ENCODE measurements around the gene DGKZ.
A peak's percentile ranks its signal among the peaks of the same experiment; 100 is the strongest.
"Not testable (repeated sequence)": the region's sequence is repeated elsewhere in the genome, so short reads cannot be mapped to it uniquely, and the experiment has no call there.

The DGKZ gene

DNA sequence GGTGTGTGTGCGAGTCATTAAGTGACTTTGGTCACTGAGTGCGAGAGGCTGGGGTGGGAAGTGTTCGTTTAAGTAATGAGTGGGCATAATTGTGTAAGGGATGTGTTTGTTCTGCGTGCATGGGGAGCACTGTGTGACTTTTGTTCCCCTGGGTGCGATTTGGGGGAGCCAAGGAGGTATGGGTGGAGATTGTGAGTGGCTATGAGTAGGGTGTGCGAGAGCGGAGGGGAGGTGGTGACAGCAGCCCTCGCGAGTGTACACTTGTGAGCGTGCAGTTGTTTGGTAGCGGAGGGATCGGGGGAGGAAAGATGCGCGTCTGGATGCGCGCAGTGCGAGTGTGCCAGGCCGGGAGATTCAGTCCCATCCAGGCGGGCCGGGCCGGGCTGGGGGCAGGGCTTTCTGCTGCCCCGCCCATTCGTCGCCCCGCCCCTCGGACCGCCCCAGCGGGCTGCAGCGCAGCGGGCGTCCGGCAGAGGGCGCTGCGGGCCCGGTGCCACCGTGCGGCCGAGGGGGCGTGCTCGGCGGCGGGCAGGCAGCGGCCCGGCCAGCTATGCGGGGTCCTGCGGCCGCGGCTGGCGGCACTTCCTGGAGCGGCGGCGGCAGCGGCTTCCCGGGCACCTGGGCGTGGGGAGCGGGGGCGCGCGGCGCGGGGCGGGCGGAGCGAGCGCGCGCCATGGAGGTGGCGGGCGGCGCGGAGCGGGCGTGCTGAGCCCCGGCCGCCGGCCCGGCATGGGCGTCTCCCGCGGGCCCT is at the start of gene DGKZ:
DGKZ (plus strand) TSS at position 578 of the 751 bp plus-strand sequence. CDS start 197 bp downstream, outside the sequence.
- TF ChIP-seq POLR2A (IDR thresholded peaks at IDR 0.05; ENCODE audit: low read length) = no peak
- no peak for TF ChIP-seq GATA1 (IDR thresholded peaks at IDR 0.05; ENCODE audit: low read depth, low read length)
- DNase-seq = peak; percentile 92 to 97

DNA sequence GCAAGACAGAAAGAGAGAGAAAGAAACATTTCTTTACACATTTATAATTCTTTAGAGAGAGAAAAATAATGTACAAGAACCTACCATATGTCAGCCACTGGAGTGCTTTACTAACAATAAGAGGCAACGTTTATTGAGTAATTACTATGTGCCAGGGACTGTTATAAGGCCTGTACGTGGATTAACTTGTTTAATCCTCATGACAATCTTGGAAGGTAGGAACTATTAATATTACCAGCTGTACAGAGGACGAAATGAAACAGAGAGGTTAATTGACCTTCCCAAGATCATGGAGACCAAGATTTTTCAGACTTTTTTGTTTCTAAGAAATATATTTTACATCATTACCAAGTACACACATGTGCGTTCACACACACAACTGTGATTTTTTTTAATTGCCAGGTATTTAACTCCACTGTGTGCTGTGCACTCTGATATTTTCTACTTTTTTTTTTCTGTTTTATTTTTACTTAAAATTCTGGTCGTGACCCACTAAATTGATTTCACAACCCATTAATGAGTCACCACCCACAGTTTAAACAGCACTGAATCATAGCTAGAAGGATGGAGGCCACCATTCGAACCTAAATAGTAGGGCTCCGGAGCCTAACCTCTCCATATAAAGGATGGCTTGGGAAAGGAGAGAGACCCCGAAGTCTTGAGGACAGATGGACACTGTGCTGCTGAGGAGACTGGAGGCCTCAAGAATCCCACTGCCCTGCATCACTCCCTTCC is 48.4 kb upstream of the DGKZ start:
- DNase-seq = peak in 1 of 2 experiments; percentile 21

DNA sequence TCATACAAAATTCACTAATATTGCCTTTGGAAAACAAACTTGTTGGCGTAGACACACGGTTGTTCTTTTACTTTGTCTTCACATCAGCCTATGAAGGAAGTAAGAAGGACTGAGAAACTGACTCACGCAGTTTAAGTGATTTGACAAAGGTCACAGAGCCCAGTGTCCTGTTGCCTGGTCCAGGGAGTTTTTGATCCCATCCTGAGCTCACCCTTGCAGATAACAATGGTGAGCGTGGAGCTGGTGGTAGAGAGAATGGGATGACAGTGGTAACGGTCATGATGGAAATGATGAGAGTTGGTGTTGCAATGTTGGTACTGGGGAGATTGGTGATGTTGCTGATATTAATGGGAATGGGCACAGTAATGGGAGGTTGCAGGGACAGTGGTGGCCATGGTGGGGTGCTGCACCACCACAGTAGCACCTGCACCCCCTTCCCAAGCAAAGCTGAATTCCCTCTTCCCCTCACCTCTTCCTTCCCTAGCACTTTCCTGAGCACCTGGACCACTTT is 47.8 kb upstream of the DGKZ start:
- no peak for TF ChIP-seq POLR2A (IDR thresholded peaks at IDR 0.05; ENCODE audit: low read length)
- no peak for DNase-seq

More for the DNA sequence above, 48.4 kb upstream of the DGKZ start:
- no peak for TF ChIP-seq GATA1 (IDR thresholded peaks at IDR 0.05; ENCODE audit: low read depth, low read length)
- no peak for TF ChIP-seq POLR2A (IDR thresholded peaks at IDR 0.05; ENCODE audit: low read length)

DNA sequence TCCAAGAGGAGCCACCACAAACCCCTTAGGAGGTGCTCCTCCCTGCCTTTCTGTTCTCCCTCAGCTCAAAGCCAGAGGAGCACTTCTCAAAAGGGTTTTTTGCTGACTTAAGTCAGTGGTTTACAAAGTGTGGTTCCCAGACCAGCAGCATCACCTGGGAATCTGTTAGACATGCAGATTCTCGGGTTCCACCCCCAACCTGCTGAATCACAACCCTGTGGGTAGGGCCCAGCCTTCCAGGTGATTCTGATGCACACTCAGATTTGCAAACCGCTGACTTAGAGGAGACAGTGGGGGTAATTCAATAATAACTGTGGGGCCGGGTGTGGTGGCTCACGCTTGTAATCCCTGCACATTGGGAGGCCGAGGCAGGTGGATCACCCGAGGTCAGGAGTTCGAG is 47.0 kb upstream of the DGKZ start:
- DNase-seq = no peak
- TF ChIP-seq POLR2A (IDR thresholded peaks at IDR 0.05; ENCODE audit: low read length) = no peak
- no peak for TF ChIP-seq GATA1 (IDR thresholded peaks at IDR 0.05; ENCODE audit: low read depth, low read length)

- no peak for TF ChIP-seq POLR2A (IDR thresholded peaks at IDR 0.05; ENCODE audit: low read length)
- no peak for DNase-seq
Measured at GRCh38 chr11:46302866-46303265, 44.4 kb upstream of the DGKZ start.

- not testable (repeated sequence) for DNase-seq
Measured at GRCh38 chr11:46304036-46304435, 43.2 kb upstream of the DGKZ start.

GRCh38 chr11:46304605-46305179 is 42.6 kb upstream of the DGKZ start:
- no peak for DNase-seq
- TF ChIP-seq POLR2A (IDR thresholded peaks at IDR 0.05; ENCODE audit: low read length) (no peak), GATA1 (IDR thresholded peaks at IDR 0.05; ENCODE audit: low read depth, low read length) (no peak)

- peak; percentile 20 to 48 for DNase-seq
- no peak for TF ChIP-seq POLR2A (IDR thresholded peaks at IDR 0.05; ENCODE audit: low read length)
- no peak for TF ChIP-seq GATA1 (IDR thresholded peaks at IDR 0.05; ENCODE audit: low read depth, low read length)
Measured at GRCh38 chr11:46305295-46305694, 42.0 kb upstream of the DGKZ start.

DNA sequence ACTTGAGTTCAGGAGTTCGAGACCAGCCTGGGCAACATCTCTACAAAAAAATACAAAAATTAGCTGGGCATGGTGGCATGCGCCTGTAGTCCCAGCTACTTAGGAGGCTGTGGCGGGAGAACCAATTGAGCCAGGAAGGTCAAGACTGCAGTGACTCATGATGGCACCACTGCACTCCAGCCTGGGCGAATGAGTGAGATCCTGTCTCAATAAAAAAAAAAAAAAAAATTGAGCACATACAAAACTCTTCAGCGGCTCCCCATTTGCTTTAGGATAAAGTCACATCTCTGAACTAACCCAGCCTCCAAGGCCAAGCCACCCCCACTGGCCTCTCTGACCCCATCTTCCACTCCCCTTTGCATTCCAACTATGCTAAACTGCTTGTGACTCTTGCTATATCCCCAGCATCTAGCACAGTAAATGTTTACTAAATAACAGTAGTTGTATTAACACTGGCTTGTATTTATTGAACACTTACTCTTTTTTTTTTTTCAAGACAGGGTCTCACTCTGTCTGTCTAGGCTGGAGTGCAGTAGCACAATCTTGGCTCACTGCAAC is 40.9 kb upstream of the DGKZ start:
- no peak for DNase-seq
- no peak for TF ChIP-seq GATA1 (IDR thresholded peaks at IDR 0.05; ENCODE audit: low read depth, low read length)
- TF ChIP-seq POLR2A (IDR thresholded peaks at IDR 0.05; ENCODE audit: low read length) = no peak

DNA sequence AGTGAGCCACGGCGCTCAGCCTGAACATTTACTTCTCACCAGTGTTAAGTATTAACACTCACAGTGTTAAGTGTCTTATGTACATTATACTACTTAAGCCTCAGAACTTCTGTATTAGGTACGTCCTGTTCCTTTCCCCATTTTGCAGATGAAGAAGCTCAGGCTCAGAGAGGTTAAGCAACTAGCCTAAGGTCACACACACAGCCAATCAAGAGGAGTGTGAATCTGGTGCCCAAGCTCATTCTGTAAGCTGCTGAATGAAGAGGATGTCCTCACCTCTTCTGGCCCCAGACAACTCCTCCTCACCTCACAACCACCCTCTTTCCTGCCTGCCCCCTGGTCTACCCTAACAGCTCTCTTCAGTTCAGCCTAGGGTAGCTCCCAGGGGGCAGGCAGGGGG is 39.9 kb upstream of the DGKZ start:
- DNase-seq = no peak
- no peak for TF ChIP-seq POLR2A (IDR thresholded peaks at IDR 0.05; ENCODE audit: low read length)
- no peak for TF ChIP-seq GATA1 (IDR thresholded peaks at IDR 0.05; ENCODE audit: low read depth, low read length)

- no peak for DNase-seq
- TF ChIP-seq POLR2A (IDR thresholded peaks at IDR 0.05; ENCODE audit: low read length) = no peak
- TF ChIP-seq GATA1 (IDR thresholded peaks at IDR 0.05; ENCODE audit: low read depth, low read length) = no peak
Measured at GRCh38 chr11:46307785-46308341, 39.4 kb upstream of the DGKZ start.

- DNase-seq = peak; percentile 78 to 89
Measured at GRCh38 chr11:46308631-46309419, 38.4 kb upstream of the DGKZ start.

DNA sequence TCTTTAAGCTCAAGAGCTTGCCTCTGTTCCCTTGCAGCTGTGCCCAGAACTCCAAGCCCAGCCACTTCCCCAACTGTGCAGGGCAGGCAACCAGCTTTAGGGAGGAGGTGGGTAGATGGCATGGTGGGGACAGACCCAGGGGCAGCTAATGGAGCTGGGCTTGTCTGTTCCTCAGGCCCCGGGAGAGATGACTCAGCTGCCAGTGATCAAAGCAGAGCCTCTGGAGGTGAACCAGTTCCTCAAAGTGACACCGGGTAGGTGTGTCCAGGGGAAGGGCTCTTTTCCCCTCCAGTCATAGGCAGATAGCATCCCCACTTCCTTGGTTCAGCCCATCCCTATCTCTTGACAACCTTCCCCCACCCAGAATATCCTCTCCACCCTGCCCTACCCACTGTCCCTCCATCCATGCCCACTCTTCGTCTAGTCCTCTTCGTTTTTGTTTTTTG is 37.4 kb upstream of the DGKZ start:
- TF ChIP-seq GATA1 (IDR thresholded peaks at IDR 0.05; ENCODE audit: low read depth, low read length) = no peak
- TF ChIP-seq POLR2A (IDR thresholded peaks at IDR 0.05; ENCODE audit: low read length) = no peak
- peak; percentile 53 to 77 for DNase-seq

More at GRCh38 chr11:46308631-46309419, 38.4 kb upstream of the DGKZ start:
- no peak for TF ChIP-seq GATA1 (IDR thresholded peaks at IDR 0.05; ENCODE audit: low read depth, low read length)
